HCT116 (cell line): ENCODE data around the gene FBXO34. TPM values are rescaled to one million over a fixed set of nuclear protein-coding genes. Genes with fewer than 3 reads are reported as not detected.

Experiments used
- ATAC-seq: fragments of 200-7000 bp; cut with Tn5 transposase; 2 replicates; pipeline ENCODE4 v1.9.1; 2020; ENCODE audit warnings: mild to moderate bottlenecking, moderate library complexity
- BruUV-seq: library from RNA; stranded (reverse); fragments of 400-500 nt; replicated peaks from 2 replicates; lab custom pipeline; 2021; lab: Mats Ljungman, UMichigan
- CTCF ChIA-PET: fragments of 300-600 bp; sonication (Branson Sonifier 250); formaldehyde crosslinking; loops from one replicate; lab custom pipeline; 2021; ENCODE audit warnings: antibody characterized with exemption; lab: Charles Lee
- POLR2A ChIA-PET: fragments of 300-600, 350-600 bp; sonication (Branson Sonifier 250); formaldehyde crosslinking; loops from one replicate; lab custom pipeline; 2021; ENCODE audit warnings: antibody characterized with exemption; lab: Charles Lee
- RAD21 ChIA-PET, 2 experiments: fragments of 300-600 bp; sonication (Branson Sonifier 250); formaldehyde crosslinking; loops; one replicate each; lab custom pipeline; 2023; ENCODE audit warnings: low total read pairs in 2 of 2; ENCODE audit not compliant: uncharacterized antibody in 2 of 2, unreplicated experiment in 2 of 2, low non-redundant PET in 1 of 2; lab: Charles Lee
- DNase-seq: peaks from one replicate; pipeline ENCODE4 v3.0.0-alpha.2; 2010; ENCODE audit warnings: low read depth, low spot score
- H2AFZ ChIP-seq: fragments of 200-600 bp; shearing (Covaris generic), sonication (generic); 2 replicates; pipeline ENCODE4 v1.6.1; 2017; ENCODE audit warnings: low read depth, mixed run types, mixed read lengths, antibody characterized with exemption, low read length; ENCODE audit not compliant: poor library complexity, severe bottlenecking
- H3K27ac ChIP-seq: 2 replicates; pipeline ENCODE4 v1.5.1; 2012; ENCODE audit warnings: low read depth, low read length
- H3K27me3 ChIP-seq: fragments of 200-600 bp; sonication (generic); 2 replicates; pipeline ENCODE4 v1.6.1; 2016; ENCODE audit warnings: mixed run types, low read length, mixed read lengths; ENCODE audit not compliant: insufficient read depth
- H3K36me3 ChIP-seq, 2 experiments: fragments of 200-500 bp in 1 of 2; fragments of 200-600 bp in 1 of 2; sonication (Bioruptor generic) in 1 of 2; sonication (generic) in 1 of 2; 2 replicates each; pipeline versions ENCODE4 v1.5.1 to v1.6.1; 2014 to 2016; ENCODE audit warnings: low read length in 2 of 2, inconsistent platforms in 1 of 2, mixed read lengths in 1 of 2, mixed run types in 1 of 2; ENCODE audit not compliant: insufficient read depth in 2 of 2, control insufficient read depth in 1 of 2
- H3K4me1 ChIP-seq, 2 experiments: fragments of 200-600 bp in 1 of 2; sonication (generic) in 1 of 2; 2 replicates each; pipeline versions ENCODE4 v1.5.1 to v1.6.1; 2012 to 2017; ENCODE audit warnings: low read length in 2 of 2, inconsistent platforms in 1 of 2, mild to moderate bottlenecking in 1 of 2, mixed read lengths in 1 of 2, mixed run types in 1 of 2, moderate library complexity in 1 of 2; ENCODE audit not compliant: insufficient read depth in 2 of 2, control insufficient read depth in 1 of 2
- H3K4me2 ChIP-seq: fragments of 200-600 bp; sonication (generic); 2 replicates; pipeline ENCODE4 v1.6.1; 2017; ENCODE audit warnings: mixed run types, low read length, mixed read lengths
- H3K4me3 ChIP-seq, 2 experiments: fragments of 200-600 bp in 1 of 2; sonication (generic) in 1 of 2; replicated peaks in 1 of 2; 2 replicates each; pipeline ENCODE4 v1.5.1; 2011 to 2016; ENCODE audit warnings: low read length in 2 of 2, control low read depth in 1 of 2, low read depth in 1 of 2, mild to moderate bottlenecking in 1 of 2, mixed read lengths in 1 of 2, mixed run types in 1 of 2
- H3K79me2 ChIP-seq: fragments of 200-600 bp; sonication (generic); 2 replicates; pipeline ENCODE4 v1.6.1; 2017; ENCODE audit warnings: mild to moderate bottlenecking, mixed run types, low read length, moderate library complexity, mixed read lengths; ENCODE audit not compliant: insufficient read depth
- H3K9ac ChIP-seq: fragments of 200-600 bp; sonication (generic); 2 replicates; pipeline ENCODE4 v1.6.1; 2016; ENCODE audit warnings: low read length, mixed read lengths
- H3K9me2 ChIP-seq: fragments of 200-600 bp; sonication (generic), shearing (Covaris generic); 2 replicates; pipeline ENCODE4 v1.6.1; 2017; ENCODE audit warnings: mixed run types, mild to moderate bottlenecking, moderate library complexity; ENCODE audit not compliant: insufficient read depth
- H3K9me3 ChIP-seq, 2 experiments: fragments of 200-500 bp in 1 of 2; fragments of 200-600 bp in 1 of 2; sonication (Bioruptor generic) in 1 of 2; sonication (generic) in 1 of 2; 2 replicates each; pipeline ENCODE4 v1.6.1; 2014 to 2017; ENCODE audit warnings: low read length in 2 of 2, mixed read lengths in 2 of 2, inconsistent platforms in 1 of 2, low read depth in 1 of 2, mild to moderate bottlenecking in 1 of 2, mixed run types in 1 of 2, moderate library complexity in 1 of 2; ENCODE audit not compliant: control insufficient read depth in 1 of 2, insufficient read depth in 1 of 2
- H4K20me1 ChIP-seq: fragments of 200-600 bp; sonication (generic), shearing (Covaris generic); 2 replicates; pipeline ENCODE4 v1.6.1; 2017; ENCODE audit warnings: mixed run types, mild to moderate bottlenecking, moderate library complexity; ENCODE audit not compliant: insufficient read depth
- CEBPB ChIP-seq: IDR thresholded peaks from 2 replicates; pipeline ENCODE4 v1.6.1; 2012; ENCODE audit warnings: low read depth
- CTCF ChIP-seq, 3 experiments: fragments of 200-600 bp in 1 of 3; sonication (generic) in 1 of 3; IDR thresholded peaks in 2 of 3; conservative IDR thresholded peaks in 1 of 3; 2 replicates each; pipeline ENCODE4 v1.5.1; 2012 to 2017; ENCODE audit warnings: low read depth in 2 of 3, low read length in 2 of 3, antibody characterized with exemption in 1 of 3, borderline replicate concordance in 1 of 3, control low read depth in 1 of 3, mild to moderate bottlenecking in 1 of 3, mixed read lengths in 1 of 3, mixed run types in 1 of 3, moderate library complexity in 1 of 3; ENCODE audit not compliant: insufficient read depth in 1 of 3
- EZH2 ChIP-seq: fragments of 200-600 bp; sonication (generic); IDR thresholded peaks from 2 replicates; pipeline ENCODE4 v1.6.1; 2017; ENCODE audit warnings: antibody characterized with exemption, mixed run types
- FOSL1 ChIP-seq: IDR thresholded peaks from 2 replicates; pipeline ENCODE4 v1.6.1; 2012; ENCODE audit warnings: low read depth
- JUND ChIP-seq: IDR thresholded peaks from 2 replicates; pipeline ENCODE4 v1.6.1; 2012
- POLR2AphosphoS5 ChIP-seq: IDR thresholded peaks from 2 replicates; pipeline ENCODE4 v1.6.1; 2011; ENCODE audit warnings: mild to moderate bottlenecking, low read depth, low read length, moderate library complexity
- RAD21 ChIP-seq: IDR thresholded peaks from 2 replicates; pipeline ENCODE4 v1.6.1; 2012; ENCODE audit warnings: low read depth, mild to moderate bottlenecking
- SP1 ChIP-seq: IDR thresholded peaks from 2 replicates; pipeline ENCODE4 v1.6.1; 2012; ENCODE audit warnings: low read depth
- SRF ChIP-seq: IDR thresholded peaks from 2 replicates; pipeline ENCODE4 v1.6.1; 2012; ENCODE audit warnings: low read depth
- TCF7L2 ChIP-seq: IDR thresholded peaks from 2 replicates; pipeline ENCODE4 v1.7.0; 2011; ENCODE audit warnings: borderline replicate concordance, inconsistent platforms; ENCODE audit not compliant: insufficient read depth, insufficient read length; ENCODE audit errors: extremely low read depth
- ZFX ChIP-seq: fragments of 450-650 bp; IDR thresholded peaks from 2 replicates; pipeline ENCODE4 v1.6.1; 2017
- intact Hi-C: fragments of 100-400 bp; cut with micrococcal nuclease; formaldehyde crosslinking; loops from 2 replicates; pipeline ENCODE4 v1.10.0; 2022
- total RNA-seq: library from RNA; stranded (reverse); gene quantifications from one replicate; pipeline ENCODE4 v1.2.1, GENCODE V29; 2021; ENCODE audit not compliant: unreplicated experiment

FBXO34 gene
- total RNA-seq, 1 experiment from 2014 or later: 26.9 TPM

- Histone ChIP-seq H3K9ac (no peak overlapping the region), H2AFZ (no peak overlapping the region), H3K4me2 (no peak overlapping the region), H3K36me3 (no peaks in the 10 kb centered on the region), H3K79me2 (peaks cover 13% of the 10 kb centered on the region)
- CTCF ChIA-PET: no interaction called here
- RAD21 ChIA-PET: no interaction called here
- BruUV-seq: no TSS peak
- no peak for ATAC-seq
- TF ChIP-seq SP1: no peak
- no peak for TF ChIP-seq POLR2AphosphoS5
- no peak for TF ChIP-seq SRF
- no peak for TF ChIP-seq JUND
- TF ChIP-seq RAD21: no peak
- TF ChIP-seq FOSL1: no peak
- TF ChIP-seq, all 23 proteins: peak for 0
- no peak overlapping the region for H3K27ac ChIP-seq
- no peak for DNase-seq
- H3K27me3 ChIP-seq: no peaks in the 10 kb centered on the region
- H4K20me1 ChIP-seq: peaks cover 5% of the 10 kb centered on the region; the same call in 1 of the 2 replicates
- H3K4me3 ChIP-seq: no peak overlapping the region
- POLR2A ChIA-PET: no interaction called here
- H3K9me3 ChIP-seq: no peaks in the 10 kb centered on the region
- intact Hi-C loops: no loop called here
- H3K9me2 ChIP-seq: no peaks in the 10 kb centered on the region; the same call in 1 of the 2 replicates
- peaks cover 8 to 15% of the 10 kb centered on the region in 2 experiments; a peak in 3 of 4 replicates for H3K4me1 ChIP-seq
Measured at GRCh38 chr14:55267820-55268219, 3.4 kb upstream of the FBXO34 start.

- Histone ChIP-seq H3K4me1 (peaks cover 8 to 16% of the 10 kb centered on the region in 2 experiments; a peak in 3 of 4 replicates), H3K4me2 (peak overlapping the region; percentile 74), H3K9me3 (no peaks in the 10 kb centered on the region), H4K20me1 (peaks cover 9% of the 10 kb centered on the region; the same call in 1 of the 2 replicates), H2AFZ (no peak overlapping the region), H3K9me2 (no peaks in the 10 kb centered on the region; the same call in 1 of the 2 replicates), H3K9ac (peak overlapping the region; percentile 94), H3K4me3 (peak overlapping the region; percentile 83 to 93)
- ATAC-seq: peak; percentile 67
- RAD21 ChIA-PET: no interaction called here
- POLR2A ChIA-PET: no interaction called here
- intact Hi-C loops: loop anchor here (1.0 kb wide), 1 partner anchor 159 kb away; no protein-coding TSS in a partner anchor
- TF ChIP-seq ZFX (peak; percentile 69), EZH2 (no peak), POLR2AphosphoS5 (peak; percentile 53; the same call in 1 of the 2 replicates), TCF7L2 (no peak), CEBPB (no peak), CTCF (IDR thresholded peaks at IDR 0.05 in 2 of 3, conservative IDR thresholded peaks at IDR 0.05 in 1 of 3; ENCODE audit: borderline replicate concordance in 1 of 3, insufficient read depth in 1 of 3, low read depth in 2 of 3, low read length in 2 of 3) (no peak)
- TF ChIP-seq, all 23 proteins: peak for 2
- H3K36me3 ChIP-seq: no peaks in the 10 kb centered on the region
- H3K27me3 ChIP-seq: no peaks in the 10 kb centered on the region
- no TSS peak for BruUV-seq
- peaks cover 52% of the 10 kb centered on the region for H3K79me2 ChIP-seq
- H3K27ac ChIP-seq: peak overlapping the region; percentile 81
- DNase-seq: peak; percentile 67
- CTCF ChIA-PET: interaction anchor here (0.9 to 2.4 kb wide), 3 partner anchors 13 to 83 kb away, joined by 3 to 10 read pairs (median 4); no protein-coding TSS in a partner anchor
Measured at GRCh38 chr14:55271572-55272298, 514 bp downstream of the FBXO34 start.
